Motor neuron (in vitro differentiated cells): ENCODE results near the gene CUL2. TPM values are rescaled to one million over a fixed set of nuclear protein-coding genes. Genes with fewer than 3 reads are reported as not detected.
A peak's percentile ranks its signal among the peaks of the same experiment; 100 is the strongest.
"Not testable (repeated sequence)": the region's sequence is repeated elsewhere in the genome, so short reads cannot be mapped to it uniquely, and the experiment has no call there.

Experiments used
- ATAC-seq, 8 experiments: fragments of 200-7000 bp; cut with Tn5 transposase; replicated peaks in 6 of 8; 2 replicates each; pipeline ENCODE4 v1.8.0; 2021; ENCODE audit warnings: mild to moderate bottlenecking in 8 of 8, moderate library complexity in 8 of 8
- H3K27ac ChIP-seq, 2 donors: fragments of 250-450 bp; sonication (Bioruptor Pico); 2 replicates each; pipeline ENCODE4 v1.9.0; 2021; ENCODE audit warnings: antibody characterized with exemption in 2 of 2, mild to moderate bottlenecking in 2 of 2, moderate library complexity in 1 of 2
- H3K4me1 ChIP-seq, 2 donors: fragments of 250-450 bp; sonication (Bioruptor Pico); replicated peaks in 1 of 2; 2 replicates each; pipeline ENCODE4 v1.6.1; 2021; ENCODE audit warnings: antibody characterized with exemption in 2 of 2, mild to moderate bottlenecking in 2 of 2, moderate library complexity in 1 of 2
- H3K4me3 ChIP-seq, 5 donors: fragments of 250-450 bp; sonication (Bioruptor Pico); 2 replicates each; pipeline ENCODE4 v1.9.0; 2021; ENCODE audit warnings: antibody characterized with exemption in 5 of 5, mild to moderate bottlenecking in 5 of 5, moderate library complexity in 4 of 5
- WGBS, 10 experiments: fragments of 450-650 bp; shearing (Covaris generic); methylation state at CpG; one replicate each; pipeline ENCODE4 v1.0.0; 2022; 5-methylcytosine and 5-hydroxymethylcytosine counted together
- in situ Hi-C, 9 experiments: fragments of 400-800 bp; cut with MboI; loops; one replicate each; pipeline ENCODE4 v1.15.0; 2021; ENCODE audit warnings: low sequenced_read_pairs in 9 of 9, low pct_unique_long_range_greater_than_20kb in 2 of 9; ENCODE audit not compliant: unreplicated experiment in 9 of 9
- total RNA-seq, 8 experiments: library from RNA; unstranded; fragments of 300-600 nt; gene quantifications; 2 replicates each; pipeline versions ENCODE4 v1.2.3 to v1.2.4, GENCODE V29; 2022

Gene CUL2
- total RNA-seq, 8 experiments from 2014 or later = 19.9 to 35.5 (median 30.2) TPM

- no peaks in the 10 kb centered on the region for H3K4me1 ChIP-seq
- ATAC-seq = no peak
- in situ Hi-C loops = loop anchor here in 1 of 9 experiments (25.0 kb wide), 1 partner anchor 320 kb away; no protein-coding TSS in a partner anchor
- 53 to 100% (median 100%) methylated on average over 1 to 4 of the region's 4 CpGs; no CpG with 5 or more reads in 1 of the 10 experiments for WGBS, 10 experiments
- no peak overlapping the region for H3K4me3 ChIP-seq
- H3K27ac ChIP-seq = no peak overlapping the region
Measured at GRCh38 chr10:35006836-35007235, 83.3 kb downstream of the CUL2 start.

- ATAC-seq = peak in 3 of 8 experiments; percentile 93 to 97 (median 96)
- H3K4me3 ChIP-seq = no peak overlapping the region
- no peaks in the 10 kb centered on the region for H3K4me1 ChIP-seq
- H3K27ac ChIP-seq = no peak overlapping the region
- in situ Hi-C loops = loop anchor here in 1 of 9 experiments (25.0 kb wide), 1 partner anchor 319 kb away; no protein-coding TSS in a partner anchor
- 0 to 100% (median 87%) methylated on average over 1 to 8 of the region's 8 CpGs; no CpG with 5 or more reads in 1 of the 10 experiments for WGBS, 10 experiments
Measured at GRCh38 chr10:35005868-35006267, 84.3 kb downstream of the CUL2 start.

- in situ Hi-C loops = loop anchor here in 1 of 9 experiments (25.0 kb wide), 1 partner anchor 317 kb away; no protein-coding TSS in a partner anchor
- Histone ChIP-seq H3K4me3 (no peak overlapping the region), H3K27ac (no peak overlapping the region), H3K4me1 (no peaks in the 10 kb centered on the region)
- no peak for ATAC-seq
- WGBS, 10 experiments = 40 to 100% (median 100%) methylated on average over 1 to 3 of the region's 3 CpGs; no CpG with 5 or more reads in 1 of the 10 experiments
Measured at GRCh38 chr10:35004651-35005050, 85.5 kb downstream of the CUL2 start.

GRCh38 chr10:35003906-35004305 lies 86.2 kb downstream of the CUL2 start:
- no peak overlapping the region for H3K4me3 ChIP-seq
- 14 to 86% (median 53%) methylated on average over 1 to 4 of the region's 4 CpGs; no CpG with 5 or more reads in 2 of the 10 experiments for WGBS, 10 experiments
- ATAC-seq = no peak
- H3K4me1 ChIP-seq = no peaks in the 10 kb centered on the region
- in situ Hi-C loops = loop anchor here in 1 of 9 experiments (25.0 kb wide), 1 partner anchor 317 kb away; no protein-coding TSS in a partner anchor
- no peak overlapping the region for H3K27ac ChIP-seq

DNA sequence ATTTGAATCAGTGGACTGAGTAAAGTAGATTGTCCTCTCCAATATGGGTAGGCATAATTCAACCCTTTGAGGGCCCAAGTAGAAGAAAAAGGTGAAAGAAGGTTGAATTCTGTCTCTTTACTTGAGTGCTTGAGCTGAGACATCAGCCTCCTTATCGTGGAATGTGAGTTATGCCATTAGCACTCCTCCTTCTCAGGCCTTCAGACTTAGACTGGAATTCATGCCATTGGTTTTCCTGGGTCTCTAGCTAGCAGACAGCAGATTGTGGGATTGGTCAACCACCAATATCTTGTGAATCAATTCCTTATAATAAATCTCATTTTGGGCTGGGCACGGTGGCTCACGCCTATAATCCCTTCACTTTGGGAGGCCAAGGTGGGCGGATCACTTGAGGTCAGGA lies 89.2 kb downstream of the CUL2 start:
- WGBS, 10 experiments = 62 to 100% (median 100%) methylated on average over 1 to 4 of the region's 4 CpGs; no CpG with 5 or more reads in 3 of the 10 experiments
- no peak for ATAC-seq
- H3K27ac ChIP-seq = no peak overlapping the region
- no peaks in the 10 kb centered on the region for H3K4me1 ChIP-seq
- in situ Hi-C loops = loop anchor here in 1 of 9 experiments (25.0 kb wide), 1 partner anchor 314 kb away; no protein-coding TSS in a partner anchor
- no peak overlapping the region for H3K4me3 ChIP-seq

DNA sequence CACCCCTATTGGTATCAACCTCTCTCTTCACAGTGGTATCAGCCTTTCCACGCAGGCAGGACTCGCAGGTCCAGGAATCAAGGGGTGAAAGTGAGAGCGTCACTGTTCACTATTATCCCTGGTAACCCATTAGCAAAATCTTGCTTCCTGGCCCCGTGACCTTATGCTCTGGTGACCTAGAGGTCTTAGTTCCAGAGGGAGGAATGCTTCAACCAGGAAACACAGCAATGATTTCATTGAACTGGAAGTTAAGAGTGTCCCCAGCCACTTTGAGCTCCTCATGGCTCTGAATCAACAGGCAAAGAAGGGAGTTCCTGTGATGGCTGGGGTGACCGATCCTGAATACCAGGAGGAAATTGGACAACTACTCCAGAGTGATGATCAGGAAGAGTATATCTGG lies 90.6 kb downstream of the CUL2 start:
- in situ Hi-C loops = no loop called here
- WGBS, 10 experiments = 80 to 100% (median 93%) methylated on average over 1 to 4 of the region's 5 CpGs; no CpG with 5 or more reads in 4 of the 10 experiments
- Histone ChIP-seq H3K4me3 (no peak overlapping the region), H3K4me1 (peaks cover 5 to 7% of the 10 kb centered on the region in 2 donors), H3K27ac (no peak overlapping the region)
- ATAC-seq = no peak

DNA sequence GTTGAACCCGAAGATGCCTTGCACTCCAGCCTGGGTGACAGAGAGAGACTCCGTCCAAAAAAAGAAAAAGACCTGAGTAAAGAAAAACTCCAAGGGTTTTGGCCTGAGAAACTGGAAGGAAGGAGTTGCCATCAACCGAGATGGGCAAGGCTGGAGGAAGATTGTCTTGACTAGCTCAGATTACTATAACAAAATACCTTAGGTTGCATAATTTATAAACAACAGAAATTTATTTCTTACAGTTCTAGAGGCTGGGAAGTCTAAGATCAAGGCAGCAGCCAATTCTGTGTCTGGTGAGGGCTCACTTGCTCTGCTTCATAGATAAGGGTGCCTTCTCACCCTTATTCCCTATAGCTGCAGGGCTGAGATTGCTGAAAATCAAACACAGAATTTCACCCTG lies 91.2 kb downstream of the CUL2 start:
- in situ Hi-C loops = no loop called here
- Histone ChIP-seq H3K4me3 (no peak overlapping the region), H3K4me1 (peaks cover 8 to 11% of the 10 kb centered on the region in 2 donors), H3K27ac (no peak overlapping the region)
- WGBS, 10 experiments = 80 to 100% (median 90%) methylated on average over 1 to 3 of the region's 3 CpGs; no CpG with 5 or more reads in 3 of the 10 experiments
- no peak for ATAC-seq

DNA sequence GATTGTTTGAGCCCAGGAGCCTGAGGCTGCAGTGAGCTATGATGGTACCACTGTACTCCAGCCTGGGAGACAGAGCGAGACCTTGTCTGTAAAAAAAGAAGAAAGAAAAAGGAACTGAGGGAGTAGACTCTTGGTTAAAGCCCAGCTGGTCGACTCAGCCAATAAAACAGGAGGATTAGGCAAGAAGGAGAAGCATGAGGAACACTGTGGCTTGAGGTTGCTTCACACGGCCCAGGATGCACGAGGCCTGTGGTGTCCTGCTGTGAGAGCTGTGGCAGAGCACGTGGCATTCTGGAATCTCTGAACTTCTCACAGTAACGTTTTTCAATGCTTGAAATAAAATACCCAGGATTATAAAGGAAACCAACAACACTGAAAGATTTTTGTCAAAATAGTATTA lies 93.3 kb downstream of the CUL2 start:
- no peak for ATAC-seq
- whole genome bisulfite sequencing, 10 experiments = 53 to 100% (median 85%) methylated on average over 1 to 6 of the region's 6 CpGs; no CpG with 5 or more reads in 2 of the 10 experiments
- H3K27ac ChIP-seq = no peak overlapping the region
- peaks cover 8 to 11% of the 10 kb centered on the region in 2 donors for H3K4me1 ChIP-seq
- in situ Hi-C loops = no loop called here
- H3K4me3 ChIP-seq = no peak overlapping the region

- no peak for ATAC-seq
- Histone ChIP-seq H3K27ac (no peak overlapping the region), H3K4me3 (no peak overlapping the region), H3K4me1 (peaks cover 8 to 11% of the 10 kb centered on the region in 2 donors)
- in situ Hi-C loops = no loop called here
- WGBS, 10 experiments = 62 to 100% (median 72%) methylated on average over 1 to 2 of the region's 2 CpGs; no CpG with 5 or more reads in 6 of the 10 experiments
Measured at GRCh38 chr10:34995925-34996324, 94.2 kb downstream of the CUL2 start.

- peak; percentile 71 to 95 (median 92) for ATAC-seq
- in situ Hi-C loops = no loop called here
- Histone ChIP-seq H3K27ac (no peak overlapping the region), H3K4me1 (peaks cover 8 to 11% of the 10 kb centered on the region in 2 donors), H3K4me3 (no peak overlapping the region)
- 0 to 60% (median 12%) methylated on average over 1 to 7 of the region's 7 CpGs for WGBS, 10 experiments
Measured at GRCh38 chr10:34994565-34995142, 95.5 kb downstream of the CUL2 start.

GRCh38 chr10:34993782-34994181 lies 96.4 kb downstream of the CUL2 start:
- in situ Hi-C loops = no loop called here
- Histone ChIP-seq H3K4me1 (peaks cover 8 to 11% of the 10 kb centered on the region in 2 donors), H3K4me3 (no peak overlapping the region), H3K27ac (no peak overlapping the region)
- ATAC-seq = no peak
- WGBS, 10 experiments = 89 to 100% (median 100%) methylated on average over 1 of the region's 1 CpG; no CpG with 5 or more reads in 3 of the 10 experiments

DNA sequence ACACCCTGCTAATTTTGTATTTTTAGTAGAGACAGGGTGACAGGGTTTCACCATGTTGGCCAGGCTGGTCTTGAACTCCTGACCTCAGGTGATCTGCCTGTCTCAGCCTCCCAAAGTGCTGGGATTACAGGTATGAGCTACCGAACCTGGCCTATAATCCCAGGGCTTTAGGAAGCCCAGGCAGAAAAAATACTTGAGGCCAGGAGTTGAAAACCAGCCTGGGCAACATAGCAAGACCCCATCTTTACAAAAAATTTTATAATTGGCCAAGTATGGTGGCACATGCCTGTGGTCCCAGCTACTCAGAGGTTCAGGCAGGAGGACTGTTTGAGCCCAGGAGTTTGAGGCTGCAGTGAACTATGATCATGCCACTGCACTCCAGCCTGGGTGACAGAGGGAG lies 99.0 kb downstream of the CUL2 start:
- H3K4me3 ChIP-seq, H3K27ac ChIP-seq, ATAC-seq, in situ Hi-C loops: not testable (repeated sequence)
- 60 to 100% (median 93%) methylated on average over 1 of the region's 1 CpG; no CpG with 5 or more reads in 4 of the 10 experiments for WGBS, 10 experiments
- H3K4me1 ChIP-seq = peaks cover 8 to 11% of the 10 kb centered on the region in 2 donors

GRCh38 chr10:34988397-34989067 lies 101.6 kb downstream of the CUL2 start:
- no peak overlapping the region for H3K27ac ChIP-seq
- no peak overlapping the region for H3K4me3 ChIP-seq
- 72 to 100% (median 94%) methylated on average over 1 to 8 of the region's 8 CpGs for WGBS, 10 experiments
- no peaks in the 10 kb centered on the region for H3K4me1 ChIP-seq
- ATAC-seq = no peak
- in situ Hi-C loops = no loop called here
